Stimulated activated CD8-positive, alpha-beta memory T cell treated with anti-CD3 and anti-CD28 coated beads, Interleukin-7, amount 100 ng/mL, for 4 hours (primary cell): ENCODE results near the gene PCDHGA1.
"Not testable (repeated sequence)": the region's sequence is repeated elsewhere in the genome, so short reads cannot be mapped to it uniquely, and the experiment has no call there.

Experiments used
- DNase-seq, 2 donors: peaks; one replicate each; pipeline ENCODE4 v3.0.0-alpha.2; 2020; ENCODE audit warnings: low read depth in 2 of 2

Gene PCDHGA1

DNA sequence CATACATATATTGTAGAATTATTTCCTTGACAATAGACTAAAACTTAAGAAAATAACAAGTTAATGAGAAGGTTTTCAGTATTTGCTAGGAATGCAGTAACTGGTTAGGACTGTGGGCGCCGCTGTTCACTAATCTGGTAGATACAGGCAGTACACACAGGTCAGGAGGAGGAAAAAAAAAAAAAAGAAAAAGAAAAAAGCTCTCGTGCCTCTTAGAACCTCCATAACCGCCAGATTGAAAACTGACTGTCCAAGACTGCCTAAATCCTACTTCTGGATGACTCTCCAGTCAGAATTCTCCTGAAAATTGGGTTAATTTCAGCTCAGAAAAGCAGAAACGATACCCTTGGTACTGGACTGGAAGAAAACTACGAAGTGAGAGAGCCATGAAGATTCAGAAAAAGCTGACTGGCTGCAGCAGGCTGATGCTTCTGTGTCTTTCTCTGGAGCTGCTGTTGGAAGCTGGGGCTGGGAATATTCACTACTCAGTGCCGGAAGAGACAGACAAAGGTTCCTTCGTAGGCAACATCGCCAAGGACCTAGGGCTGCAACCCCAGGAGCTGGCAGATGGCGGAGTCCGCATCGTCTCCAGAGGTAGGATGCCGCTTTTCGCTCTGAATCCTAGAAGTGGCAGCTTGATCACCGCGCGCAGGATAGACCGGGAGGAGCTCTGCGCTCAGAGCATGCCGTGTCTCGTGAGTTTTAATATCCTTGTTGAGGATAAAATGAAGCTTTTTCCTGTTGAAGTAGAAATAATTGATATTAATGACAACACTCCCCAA, at the start of gene PCDHGA1:
Gene PCDHGA1 (plus strand): TSS at position 216 of the 782 bp plus-strand sequence.
- DNase-seq = no peak

DNA sequence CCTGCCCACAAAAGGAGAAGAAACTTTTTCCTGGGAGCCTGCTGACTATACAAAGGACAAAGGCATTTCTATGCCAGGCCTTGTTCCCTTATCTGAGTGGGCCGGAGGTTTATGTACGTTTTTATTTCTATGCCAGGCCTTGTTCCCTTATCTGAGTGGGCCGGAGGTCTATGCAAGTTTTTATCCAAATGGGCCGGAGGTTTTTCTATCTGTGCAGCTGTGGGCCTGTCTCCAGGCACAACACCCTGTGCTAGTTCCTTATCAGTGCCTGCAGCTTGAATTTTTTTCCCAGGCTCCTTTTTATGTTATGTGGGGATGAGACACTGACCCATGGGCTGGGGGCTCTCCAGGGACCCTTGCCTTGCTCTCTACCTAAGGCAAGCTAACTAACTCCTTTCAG, 31.9 kb upstream of the PCDHGA1 start:
- DNase-seq = no peak

DNA sequence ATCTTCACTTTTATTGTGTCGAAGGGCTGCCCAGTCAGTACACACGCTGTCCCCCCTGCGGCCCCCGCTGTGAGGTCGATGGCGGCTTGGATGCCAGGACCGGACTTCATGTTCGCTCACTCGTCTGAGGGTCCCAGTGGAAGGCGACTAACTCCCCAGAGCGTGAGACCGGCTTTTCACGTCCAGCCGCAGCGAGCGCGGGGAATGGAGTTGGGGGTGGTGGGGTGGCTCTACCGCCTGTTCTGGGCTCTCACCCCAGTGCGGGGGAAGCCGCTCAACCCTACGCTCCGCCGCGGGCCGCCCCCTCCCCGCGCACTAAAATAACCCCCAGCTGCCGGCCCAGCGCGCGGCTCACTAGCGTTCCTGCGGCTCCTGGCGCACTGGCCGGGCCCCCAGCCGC, 26.6 kb upstream of the PCDHGA1 start, which contains the start of gene SLC25A2:
Gene SLC25A2 (minus strand): TSS at position 294 of the 400 bp plus-strand sequence. CDS start 184 bp downstream, at position 110.
- DNase-seq = no peak

DNA sequence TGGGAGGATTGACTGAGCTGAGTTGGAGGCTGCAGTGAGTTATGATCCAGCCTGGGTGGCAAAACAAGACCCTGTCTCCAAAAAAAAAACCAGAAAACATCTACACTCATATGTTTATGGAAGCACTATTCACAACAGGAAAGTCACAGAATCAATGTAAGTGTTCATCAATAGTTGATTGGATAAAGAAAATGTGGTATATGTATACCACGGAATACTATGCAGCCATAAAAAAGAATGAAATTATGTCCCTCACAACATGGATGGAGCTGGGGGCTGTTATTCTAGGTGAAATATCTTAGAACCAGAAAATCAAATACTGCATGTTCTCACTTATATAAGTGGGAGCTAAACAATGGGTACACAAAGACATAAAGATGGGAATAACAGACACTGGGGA, 23.7 kb upstream of the PCDHGA1 start:
- DNase-seq = no peak

DNA sequence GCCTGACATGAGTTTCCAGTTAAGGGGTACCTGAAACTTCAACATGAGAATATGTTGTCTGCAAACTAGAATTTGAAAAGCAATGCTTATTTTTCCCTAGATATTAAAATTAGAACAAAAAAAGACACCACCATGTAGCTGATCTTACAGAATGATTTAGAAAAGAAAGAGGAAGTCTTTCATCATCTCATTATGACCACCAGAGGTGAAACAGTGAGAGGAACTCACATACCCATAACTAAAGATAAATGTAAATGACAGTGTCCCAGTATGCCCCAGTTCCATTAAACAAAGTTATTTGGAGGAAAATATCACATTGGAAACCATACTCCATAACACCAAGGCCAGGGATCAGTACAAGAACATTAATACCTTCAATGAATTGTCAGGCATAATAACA, 16.6 kb upstream of the PCDHGA1 start:
- DNase-seq = no peak

DNA sequence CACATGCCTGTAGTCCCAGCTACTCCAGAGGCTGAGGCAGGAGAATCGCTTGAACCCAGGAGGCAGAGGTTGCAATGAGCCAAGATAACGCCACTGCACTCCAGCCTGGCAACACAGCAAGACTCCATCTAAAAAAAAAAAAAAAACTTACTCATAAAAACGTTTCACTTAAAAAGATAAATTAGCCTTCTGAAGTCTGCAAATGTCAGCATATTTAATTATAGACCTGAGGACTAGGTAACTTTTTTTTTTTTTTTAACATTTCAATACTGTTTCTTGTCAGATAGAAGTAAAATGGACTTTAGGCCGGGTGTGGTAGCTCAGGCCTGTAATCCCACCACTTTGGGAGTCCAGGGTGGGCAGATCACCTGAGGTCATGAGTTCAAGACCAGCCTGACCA, 13.4 kb upstream of the PCDHGA1 start:
- DNase-seq = not testable (repeated sequence)

DNA sequence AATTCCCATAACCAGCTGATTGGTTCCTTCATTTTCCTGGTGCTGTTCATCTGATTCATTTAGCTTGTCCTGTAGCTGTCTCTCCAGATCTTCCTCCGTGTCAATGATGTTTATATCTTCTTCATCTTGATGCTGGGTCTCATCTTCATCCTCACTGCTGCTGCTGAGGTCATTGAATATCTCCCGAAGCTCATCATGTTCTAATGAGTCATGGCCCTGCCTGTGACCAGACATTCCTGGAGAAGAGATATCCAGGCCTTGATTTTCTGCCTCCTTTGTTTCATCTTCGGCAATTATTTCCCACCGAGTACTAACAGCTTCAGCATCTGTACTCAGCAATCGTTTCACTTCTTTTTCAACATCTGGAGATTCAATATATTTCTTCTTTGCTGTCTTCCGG, 11.1 kb upstream of the PCDHGA1 start:
- DNase-seq = no peak

DNA sequence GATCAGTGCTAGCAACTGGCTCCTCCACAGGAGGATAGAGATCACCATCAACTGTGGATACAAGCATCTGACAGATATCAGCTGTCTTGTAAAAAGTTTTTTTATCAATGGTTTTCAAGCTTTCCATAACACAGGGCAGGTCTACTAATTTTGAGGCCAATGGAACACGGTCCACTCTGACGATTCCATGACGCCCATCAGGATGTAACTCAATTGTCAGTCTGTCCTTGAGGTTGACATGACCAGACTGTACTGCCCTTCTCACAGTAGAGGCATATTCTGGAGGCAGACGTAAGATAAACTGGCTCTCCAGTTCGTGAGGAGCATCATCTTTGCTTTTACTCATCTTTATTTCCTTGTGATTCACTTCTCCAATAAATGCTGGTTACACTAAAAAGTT, 10.6 kb upstream of the PCDHGA1 start:
- no peak for DNase-seq

DNA sequence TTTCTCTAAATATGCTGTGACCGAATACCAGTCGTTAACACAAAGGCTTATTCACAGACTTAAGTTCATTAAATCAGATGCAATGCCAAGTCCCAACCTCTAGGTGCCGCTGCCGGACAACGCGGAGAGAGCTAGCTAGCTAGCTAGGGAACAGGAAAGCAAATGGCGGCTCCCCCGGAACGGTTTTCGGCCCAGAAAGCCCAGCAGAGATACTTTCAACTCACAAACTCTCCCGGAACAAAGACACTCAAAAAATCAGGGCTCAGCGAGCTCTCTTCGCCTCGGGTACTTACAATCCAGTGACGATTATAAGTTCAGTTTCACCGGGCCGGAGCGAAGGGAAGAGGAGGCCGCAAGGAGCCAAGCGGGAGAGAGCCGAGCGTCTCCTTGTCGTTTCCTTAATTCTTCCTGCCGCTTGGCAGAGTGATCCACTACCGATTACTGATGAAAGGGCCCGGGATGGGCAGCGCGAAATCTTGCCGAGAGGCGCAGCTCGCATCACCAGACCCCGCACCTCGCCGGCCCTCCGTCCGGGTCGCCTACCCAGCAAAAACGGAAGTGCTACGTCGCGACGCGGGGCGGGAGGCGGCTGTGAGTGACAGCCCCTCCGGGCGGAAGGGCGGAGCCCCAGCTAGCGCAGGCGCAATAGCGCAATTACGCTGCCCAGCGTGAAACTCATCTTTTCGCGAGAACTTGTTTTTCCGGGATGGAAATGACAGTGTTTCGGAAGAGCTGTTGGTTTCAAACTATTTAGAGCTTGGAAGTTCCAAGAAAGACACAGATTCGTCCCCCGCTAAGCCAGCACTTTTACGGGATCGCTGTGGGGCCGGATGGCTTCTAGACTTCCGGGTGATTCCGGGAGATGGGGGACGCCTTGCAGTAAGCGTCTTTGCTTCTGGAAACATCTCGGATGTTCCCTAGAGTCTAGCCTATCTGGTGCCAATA, 9.8 kb upstream of the PCDHGA1 start, which contains the start of gene TAF7:
Gene TAF7 (minus strand): TSS at position 560 of the 945 bp plus-strand sequence. CDS start 740 bp downstream, outside the sequence.
- peak; percentile 87 to 90 for DNase-seq

DNA sequence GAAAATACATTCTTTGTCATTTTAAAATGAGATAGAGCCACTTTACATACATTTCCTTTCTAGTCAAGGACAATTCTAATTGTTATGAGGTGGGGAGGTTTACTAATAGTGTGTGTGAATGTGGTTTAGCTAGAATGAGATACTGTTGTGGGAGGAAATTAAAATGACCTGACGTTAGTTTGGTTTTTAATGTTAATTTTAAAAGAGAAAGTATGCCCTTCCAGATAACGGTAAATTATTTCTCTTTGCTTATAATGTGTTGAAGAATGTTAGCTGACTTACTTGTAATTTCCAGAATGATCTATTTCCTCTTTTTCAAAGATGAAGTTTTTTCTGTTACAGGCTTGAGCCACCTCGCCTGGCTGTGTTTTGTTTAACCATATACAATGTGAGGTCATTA, 8.1 kb upstream of the PCDHGA1 start:
- DNase-seq = no peak

DNA sequence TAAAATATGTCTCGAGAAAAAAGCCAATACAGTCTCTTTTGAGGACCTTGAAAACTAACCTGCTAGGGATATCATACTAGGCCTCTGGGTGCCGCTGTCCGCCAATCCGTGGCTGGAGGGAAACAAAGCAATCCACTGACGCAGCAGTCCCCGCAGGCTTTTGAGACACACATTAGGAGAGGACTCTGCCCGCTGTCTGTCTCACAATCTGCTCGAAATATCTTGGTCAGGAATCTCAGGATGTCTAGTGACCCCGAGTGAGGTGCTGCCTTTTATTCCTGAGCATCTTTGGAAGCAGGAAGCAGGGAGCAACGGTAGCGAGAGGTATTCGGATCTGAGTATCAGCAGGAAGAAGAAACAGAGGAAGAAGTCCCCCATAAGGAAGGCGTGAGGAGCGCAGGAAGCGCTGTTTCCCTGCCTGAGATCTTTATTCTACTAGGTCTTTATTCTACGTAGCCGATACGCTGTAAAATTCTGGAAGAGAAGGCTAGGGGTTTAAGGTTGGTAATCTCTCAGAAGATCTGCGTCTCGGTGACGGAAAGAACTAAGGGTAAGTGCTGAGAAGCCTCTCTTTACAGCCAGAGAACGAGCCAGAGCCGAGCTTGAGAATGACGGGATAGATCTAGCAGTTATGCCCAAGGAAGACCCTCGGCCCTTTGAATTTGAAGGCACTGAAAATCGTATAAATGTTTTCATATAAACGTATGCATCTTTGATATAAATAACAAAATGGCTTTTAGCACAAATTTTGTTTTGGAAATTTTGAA, 4.0 kb upstream of the PCDHGA1 start:
- peak; percentile 46 to 50 for DNase-seq

DNA sequence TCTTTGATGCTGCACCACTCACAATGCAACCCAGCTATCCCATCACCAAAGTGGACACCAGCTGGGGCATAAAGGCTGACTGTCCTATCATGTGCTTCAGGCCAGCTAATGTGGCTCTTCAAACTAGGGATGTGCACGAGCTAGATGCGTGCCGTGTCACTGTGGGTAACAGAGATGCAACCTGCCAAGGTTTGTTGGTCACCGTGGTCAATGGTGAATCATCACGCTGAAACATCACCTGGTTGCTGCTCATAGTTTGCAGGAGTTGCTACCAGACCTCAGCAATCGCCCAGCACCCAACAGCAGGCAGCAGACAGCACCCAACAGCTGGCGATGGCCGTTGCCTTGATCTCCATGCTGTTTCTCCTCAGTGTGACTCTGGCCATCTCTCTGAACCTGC, 2.1 kb upstream of the PCDHGA1 start:
- DNase-seq = no peak

DNA sequence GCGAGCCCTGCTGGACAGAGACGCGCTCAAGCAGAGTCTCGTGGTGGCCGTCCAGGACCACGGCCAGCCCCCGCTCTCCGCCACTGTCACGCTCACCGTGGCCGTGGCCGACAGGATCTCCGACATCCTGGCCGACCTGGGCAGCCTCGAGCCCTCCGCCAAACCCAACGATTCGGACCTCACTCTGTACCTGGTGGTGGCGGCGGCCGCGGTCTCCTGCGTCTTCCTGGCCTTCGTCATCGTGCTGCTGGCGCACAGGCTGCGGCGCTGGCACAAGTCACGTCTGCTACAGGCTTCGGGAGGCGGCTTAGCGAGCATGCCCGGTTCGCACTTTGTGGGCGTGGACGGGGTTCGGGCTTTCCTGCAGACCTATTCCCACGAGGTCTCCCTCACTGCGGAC, 2.3 kb downstream of the PCDHGA1 start:
- not testable (repeated sequence) for DNase-seq

DNA sequence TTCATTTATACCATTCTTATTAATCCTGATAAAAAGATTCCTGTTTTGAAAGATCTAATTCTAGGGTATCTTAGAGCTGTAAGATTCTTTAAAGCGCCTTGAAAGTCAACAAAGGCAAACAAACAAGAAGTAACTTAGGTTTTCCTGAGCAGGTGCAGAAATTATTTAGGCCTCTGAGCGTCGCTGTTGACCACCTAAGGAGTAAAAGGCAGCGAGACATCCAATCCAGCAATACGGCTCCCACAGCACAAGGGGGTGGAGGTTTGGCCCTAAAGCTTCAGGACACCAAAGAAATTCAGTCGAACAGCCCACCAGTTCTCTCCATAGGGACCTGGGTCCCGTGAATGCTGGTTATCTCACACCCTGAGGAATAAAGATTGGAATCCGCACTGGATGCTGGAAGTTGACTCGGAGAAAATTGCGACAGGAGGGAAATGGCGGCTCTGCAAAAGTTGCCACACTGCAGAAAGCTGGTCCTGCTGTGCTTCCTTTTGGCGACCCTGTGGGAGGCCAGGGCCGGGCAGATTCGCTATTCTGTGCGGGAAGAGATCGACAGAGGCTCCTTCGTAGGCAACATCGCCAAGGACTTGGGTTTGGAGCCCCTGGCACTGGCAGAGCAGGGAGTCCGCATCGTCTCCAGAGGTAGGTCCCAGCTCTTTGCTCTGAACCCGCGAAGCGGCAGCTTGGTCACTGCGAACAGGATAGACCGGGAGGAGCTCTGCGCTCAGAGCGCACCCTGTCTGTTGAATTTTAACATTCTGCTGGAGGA, 8.4 kb downstream of the PCDHGA1 start, which contains the start of gene PCDHGA2:
Gene PCDHGA2 (plus strand): TSS at position 223 of the 769 bp plus-strand sequence.
- DNase-seq = no peak

DNA sequence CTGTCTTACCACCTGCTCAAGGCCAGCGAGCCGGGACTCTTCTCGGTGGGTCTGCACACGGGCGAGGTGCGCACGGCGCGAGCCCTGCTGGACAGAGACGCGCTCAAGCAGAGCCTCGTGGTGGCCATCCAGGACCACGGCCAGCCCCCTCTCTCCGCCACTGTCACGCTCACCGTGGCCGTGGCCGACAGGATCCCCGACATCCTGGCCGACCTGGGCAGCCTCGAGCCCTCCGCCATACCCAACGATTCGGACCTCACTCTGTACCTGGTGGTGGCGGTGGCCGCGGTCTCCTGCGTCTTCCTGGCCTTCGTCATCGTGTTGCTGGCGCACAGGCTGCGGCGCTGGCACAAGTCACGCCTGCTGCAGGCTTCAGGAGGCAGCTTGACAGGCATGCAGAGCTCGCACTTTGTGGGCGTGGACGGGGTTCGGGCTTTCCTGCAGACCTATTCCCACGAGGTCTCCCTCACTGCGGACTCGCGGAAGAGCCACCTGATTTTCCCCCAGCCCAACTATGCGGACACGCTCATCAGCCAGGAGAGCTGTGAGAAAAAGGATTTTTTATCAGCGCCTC, 10.6 kb downstream of the PCDHGA1 start:
- not testable (repeated sequence) for DNase-seq

DNA sequence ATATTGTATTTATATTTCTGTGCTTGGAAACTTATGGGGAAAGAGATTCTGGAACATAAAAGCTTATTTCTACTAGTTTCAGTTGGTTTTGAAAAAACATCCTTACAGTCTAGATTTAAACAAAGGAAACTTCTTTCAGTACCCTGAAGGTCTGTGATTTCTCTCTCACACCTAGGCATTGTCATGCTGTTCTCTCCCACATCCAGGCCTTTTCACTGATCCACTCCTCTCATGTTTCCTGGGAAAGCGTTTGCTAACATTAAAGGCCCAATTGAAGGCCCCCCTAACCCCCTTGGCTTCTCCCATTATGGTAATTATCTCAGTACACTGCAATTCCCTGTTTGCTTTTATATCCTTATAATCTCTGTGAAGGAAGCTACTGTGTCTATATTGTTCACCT, 12.5 kb downstream of the PCDHGA1 start:
- no peak for DNase-seq

DNA sequence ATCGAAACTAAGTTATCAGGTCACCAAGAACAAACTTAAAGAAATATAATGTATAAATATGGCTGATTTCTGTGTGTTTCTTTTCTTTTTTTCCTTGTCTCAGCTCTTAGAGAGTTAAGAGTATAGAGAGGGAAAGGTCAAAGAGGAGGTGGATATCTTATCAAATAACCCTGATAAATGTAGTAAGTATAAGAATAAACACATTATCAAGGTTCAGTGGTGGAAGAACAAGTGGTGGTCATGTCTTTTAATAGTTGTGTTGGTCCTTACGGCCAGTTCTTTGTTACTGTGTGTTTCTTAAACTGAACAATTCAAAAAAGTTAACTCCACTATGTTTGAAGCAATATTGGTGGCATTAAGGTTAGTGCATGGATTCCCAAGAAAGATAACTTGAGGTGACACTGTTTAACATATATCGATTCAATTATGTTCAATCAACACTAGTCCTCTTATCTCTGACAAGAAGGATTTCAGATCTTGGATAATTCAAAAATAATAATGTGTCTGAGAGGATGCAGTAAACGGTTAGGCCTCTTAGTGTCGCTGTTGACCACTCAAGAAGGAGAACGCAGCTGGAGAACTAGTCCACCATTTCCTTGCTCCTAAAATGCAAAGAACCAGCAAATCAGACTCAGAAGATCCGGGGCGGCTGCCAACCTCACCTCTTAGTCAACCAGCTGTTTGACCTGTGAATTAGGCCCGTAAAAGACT, 13.1 kb downstream of the PCDHGA1 start, which contains the start of gene PCDHGA3:
Gene PCDHGA3 (plus strand): TSS at position 588 of the 711 bp plus-strand sequence. CDS start 205 bp downstream, outside the sequence.
- no peak for DNase-seq

DNA sequence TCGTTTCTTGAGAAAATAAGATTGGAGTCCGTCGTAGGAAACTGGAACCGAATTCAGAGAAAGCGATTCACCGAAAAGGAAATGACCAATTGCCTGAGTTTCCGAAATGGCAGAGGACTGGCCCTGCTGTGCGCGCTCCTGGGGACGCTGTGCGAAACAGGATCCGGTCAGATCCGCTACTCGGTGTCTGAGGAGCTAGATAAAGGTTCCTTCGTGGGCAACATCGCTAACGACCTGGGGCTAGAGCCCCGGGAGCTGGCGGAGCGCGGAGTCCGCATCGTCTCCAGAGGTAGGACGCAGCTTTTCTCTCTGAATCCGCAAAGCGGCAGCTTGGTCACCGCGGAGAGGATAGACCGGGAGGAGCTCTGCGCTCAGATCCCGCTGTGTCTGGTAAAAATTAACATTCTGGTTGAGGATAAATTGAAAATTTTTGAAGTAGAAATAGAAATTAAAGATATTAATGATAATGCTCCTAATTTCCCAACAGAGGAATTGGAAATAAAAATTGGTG, 13.7 kb downstream of the PCDHGA1 start:
- no peak for DNase-seq

DNA sequence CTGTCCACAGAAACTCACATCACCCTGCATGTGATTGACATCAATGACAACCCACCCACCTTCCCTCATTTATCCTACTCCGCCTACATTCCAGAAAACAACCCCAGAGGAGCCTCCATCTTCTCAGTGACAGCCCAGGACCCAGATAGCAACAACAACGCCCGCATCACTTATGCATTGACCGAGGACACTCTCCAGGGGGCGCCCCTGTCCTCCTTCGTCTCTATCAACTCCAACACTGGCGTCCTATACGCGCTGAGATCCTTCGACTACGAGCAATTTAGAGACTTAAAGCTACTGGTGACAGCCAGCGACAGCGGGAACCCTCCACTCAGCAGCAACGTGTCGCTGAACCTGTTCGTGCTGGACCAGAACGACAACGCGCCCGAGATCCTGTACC, 15.0 kb downstream of the PCDHGA1 start:
- no peak for DNase-seq
